Measurements from ENCODE around the gene CLCNKA. TPM values are rescaled to one million over a fixed set of nuclear protein-coding genes. Genes with fewer than 3 reads are reported as not detected.

The CLCNKA gene
- total RNA-seq, 2 donors from 2014 or later: 0.20 TPM; not detected in 1

GRCh38 chr1:16013220-16013907 is 8.5 kb upstream of the CLCNKA start:
- no peak for TF ChIP-seq CTCF (IDR thresholded peaks at IDR 0.05)
- peaks cover 31% of the 10 kb centered on the region for H3K36me3 ChIP-seq
- H3K4me1 ChIP-seq: peaks cover 0 to 41% of the 10 kb centered on the region in 2 donors

GRCh38 chr1:16013908-16014258 is 8.0 kb upstream of the CLCNKA start:
- DNase-seq (ENCODE audit: low spot score): no peak
- no peaks in the 10 kb centered on the region for H3K9me3 ChIP-seq
- peaks cover 31% of the 10 kb centered on the region for H3K36me3 ChIP-seq
- no peak for TF ChIP-seq CTCF (IDR thresholded peaks at IDR 0.05)
- peak overlapping the region; percentile 60 to 68 for H3K4me3 ChIP-seq
- H3K27ac ChIP-seq: peak overlapping the region; percentile 93 to 94
- H3K27me3 ChIP-seq: no peaks in the 10 kb centered on the region
- H3K4me1 ChIP-seq: peaks cover 0 to 46% of the 10 kb centered on the region in 2 donors

More at GRCh38 chr1:16013220-16013907, 8.5 kb upstream of the CLCNKA start:
- Histone ChIP-seq H3K27ac (peak overlapping the region; percentile 93 to 94), H3K9me3 (no peaks in the 10 kb centered on the region), H3K27me3 (no peaks in the 10 kb centered on the region), H3K4me3 (peak overlapping the region; percentile 60 to 68)
- peak; percentile 82 for DNase-seq (ENCODE audit: low spot score)

- Histone ChIP-seq H3K9me3 (no peaks in the 10 kb centered on the region), H3K36me3 (peaks cover 31% of the 10 kb centered on the region), H3K4me3 (peak overlapping the region; percentile 60 to 68), H3K27me3 (no peaks in the 10 kb centered on the region), H3K4me1 (peaks cover 0 to 55% of the 10 kb centered on the region in 2 donors), H3K27ac (peak overlapping the region; percentile 93 to 94)
- no peak for DNase-seq (ENCODE audit: low spot score)
- no peak for TF ChIP-seq CTCF (IDR thresholded peaks at IDR 0.05)
Observed at GRCh38 chr1:16014509-16015482, 7.0 kb upstream of the CLCNKA start.

- H3K27ac ChIP-seq: peak overlapping the region; percentile 93 to 94
- no peak for DNase-seq (ENCODE audit: low spot score)
Observed at GRCh38 chr1:16015491-16015890, 6.3 kb upstream of the CLCNKA start.

More at GRCh38 chr1:16015491-16015890, 6.3 kb upstream of the CLCNKA start:
- H3K27me3 ChIP-seq: no peaks in the 10 kb centered on the region
- peak overlapping the region; percentile 60 to 68 for H3K4me3 ChIP-seq
- H3K36me3 ChIP-seq: peaks cover 31% of the 10 kb centered on the region
- no peaks in the 10 kb centered on the region for H3K9me3 ChIP-seq
- peaks cover 0 to 62% of the 10 kb centered on the region in 2 donors for H3K4me1 ChIP-seq
- TF ChIP-seq CTCF (IDR thresholded peaks at IDR 0.05): no peak
